GM19372 (cell line): ENCODE data around the gene INAVA.
"Not testable (repeated sequence)": the region's sequence is repeated elsewhere in the genome, so short reads cannot be mapped to it uniquely, and the experiment has no call there.

Experiments
- ATAC-seq: cut with Tn5 transposase; IDR thresholded peaks from one replicate; pipeline ENCODE4 v1.9.1; 2021; ENCODE audit warnings: mild to moderate bottlenecking, low read depth, moderate library complexity; ENCODE audit not compliant: unreplicated experiment

INAVA gene

GRCh38 chr1:200959411-200959921, 64.8 kb downstream of the INAVA start:
- ATAC-seq, result no peak

- ATAC-seq, result no peak
These were observed 65.7 kb downstream of the INAVA start for GRCh38 chr1:200960236-200960947.

GRCh38 chr1:200960948-200961340, 66.2 kb downstream of the INAVA start:
- no peak for ATAC-seq

- ATAC-seq, result not testable (repeated sequence)
These were observed 67.5 kb downstream of the INAVA start for GRCh38 chr1:200962151-200962550.

- ATAC-seq, result no peak
These were observed 67.9 kb downstream of the INAVA start for GRCh38 chr1:200962631-200963030.

- ATAC-seq, result no peak
These were observed 68.4 kb downstream of the INAVA start for GRCh38 chr1:200963076-200963475.

GRCh38 chr1:200963888-200964287, 69.2 kb downstream of the INAVA start:
- ATAC-seq, result not testable (repeated sequence)
